ENCODE measurements around the gene TASOR2.

TASOR2 gene

GRCh38 chr10:5656737-5657579 is 27.7 kb upstream of the TASOR2 start:
- DNase-seq (ENCODE audit: low spot score): no peak

GRCh38 chr10:5658871-5659618 is 25.6 kb upstream of the TASOR2 start:
- DNase-seq (ENCODE audit: low spot score): no peak

GRCh38 chr10:5659702-5660528 is 24.7 kb upstream of the TASOR2 start:
- DNase-seq (ENCODE audit: low spot score): peak; percentile 84

DNA sequence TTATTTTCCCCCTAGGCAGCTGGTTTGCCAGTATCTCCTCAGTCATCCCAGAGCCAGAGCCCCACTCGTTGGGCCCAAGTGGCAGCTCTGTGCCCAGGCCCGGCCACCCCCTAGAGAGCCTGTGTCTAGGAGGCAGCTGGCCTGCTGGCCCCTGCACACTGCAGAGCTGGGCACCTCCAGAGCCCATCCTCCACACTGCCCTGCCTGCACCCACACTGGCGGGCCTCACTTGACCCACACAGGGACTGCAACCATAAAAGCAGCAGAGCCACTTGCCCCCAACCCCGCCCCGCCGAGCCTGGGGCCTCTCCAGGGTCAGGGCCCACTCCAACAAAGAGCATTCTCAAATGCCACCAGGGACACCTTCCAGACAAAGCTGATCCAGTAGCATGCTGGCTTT is 23.6 kb upstream of the TASOR2 start:
- no peak for DNase-seq (ENCODE audit: low spot score)

- DNase-seq (ENCODE audit: low spot score): no peak
These were observed 21.7 kb upstream of the TASOR2 start for GRCh38 chr10:5662708-5663579.

DNA sequence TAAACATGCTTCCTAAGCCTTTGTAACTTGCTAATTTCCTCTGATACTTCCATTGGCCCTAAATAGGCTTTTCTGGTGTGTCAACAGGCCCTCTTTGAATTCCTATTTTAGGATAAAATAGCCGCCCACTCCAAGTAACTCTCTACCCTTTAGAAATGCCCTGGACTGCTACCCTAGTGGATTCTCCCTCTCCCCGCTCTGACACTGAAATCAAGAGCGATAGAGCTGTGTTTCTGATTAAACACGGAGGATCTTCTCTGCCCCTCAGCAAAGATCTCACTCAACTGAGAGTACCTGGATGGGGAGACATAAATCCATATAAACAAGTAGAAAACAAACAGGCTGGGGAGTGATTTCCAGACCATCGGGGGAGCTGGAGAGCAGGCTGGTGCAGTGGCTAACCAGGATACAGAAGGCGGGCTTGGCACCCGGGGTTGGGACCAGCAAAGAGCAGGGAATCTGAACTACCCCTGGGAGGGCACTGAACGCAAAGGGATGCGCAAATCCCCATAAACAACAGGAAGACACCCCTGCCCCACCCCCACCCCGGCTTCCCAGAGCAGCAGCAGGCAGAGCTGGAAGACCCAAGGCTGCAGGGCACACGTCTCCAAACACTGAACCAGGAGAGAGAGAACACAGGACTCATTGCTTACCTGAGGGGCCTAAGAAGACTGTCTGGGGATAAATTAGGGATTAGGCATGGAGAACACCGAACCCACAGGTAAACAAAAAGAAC is 20.8 kb upstream of the TASOR2 start:
- DNase-seq (ENCODE audit: low spot score): no peak

DNA sequence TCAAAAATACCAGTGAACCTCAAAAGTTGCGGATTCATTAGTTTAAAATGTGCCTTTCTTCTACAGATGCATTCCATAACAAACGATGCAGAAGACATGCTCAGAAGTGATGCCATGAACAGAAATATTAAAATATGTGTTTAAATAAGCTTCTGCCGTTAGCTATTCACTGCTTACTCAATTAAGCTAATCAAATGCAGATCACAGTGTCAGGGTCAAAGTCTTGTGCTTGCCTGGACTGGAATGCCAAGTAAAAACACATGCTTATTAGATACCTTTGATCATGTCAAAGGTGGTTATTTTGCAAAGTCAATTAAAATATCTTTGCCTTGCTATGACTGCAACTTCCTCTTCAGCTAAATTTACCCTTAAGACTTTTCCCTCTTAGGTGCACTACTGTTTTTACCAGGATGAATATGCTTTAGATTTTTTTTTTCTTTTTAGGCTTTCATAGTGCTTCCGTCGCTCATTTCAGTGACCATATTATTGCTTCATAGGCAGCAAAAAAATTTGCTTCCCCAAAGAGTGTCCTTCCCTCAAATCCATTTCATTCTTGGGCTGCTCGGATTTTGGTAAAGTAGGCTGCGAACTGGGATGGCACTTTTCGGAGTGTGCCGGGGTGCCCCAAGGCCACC is 19.1 kb upstream of the TASOR2 start:
- no peak for DNase-seq (ENCODE audit: low spot score)

- peak; percentile 78 for DNase-seq (ENCODE audit: low spot score)
These were observed 18.4 kb upstream of the TASOR2 start, which contains the start of gene ASB13 for GRCh38 chr10:5666008-5666840. ASB13 (minus strand) TSS chr10:5666595; CDS start chr10:5666551, 44 bp downstream.

GRCh38 chr10:5666841-5667630 is 17.6 kb upstream of the TASOR2 start:
- DNase-seq (ENCODE audit: low spot score): no peak

DNA sequence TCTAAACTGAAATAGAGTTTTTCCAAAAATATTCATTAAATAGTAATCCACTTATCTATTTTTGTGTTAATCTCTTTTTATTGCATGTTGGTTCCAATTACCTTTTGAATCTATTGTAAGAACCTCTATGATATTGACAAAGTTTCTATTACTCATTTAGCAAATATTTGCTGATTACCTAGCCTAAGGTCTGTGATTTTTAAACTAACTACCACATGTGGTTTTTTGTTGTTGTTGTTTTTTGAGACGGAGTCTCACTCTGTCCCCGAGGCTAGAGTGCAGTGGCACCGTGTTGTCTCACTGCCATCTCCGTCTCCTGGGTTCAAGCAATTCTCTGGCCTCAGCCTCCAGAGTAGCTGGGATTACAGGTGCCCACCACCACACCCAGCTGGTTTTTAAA is 16.2 kb upstream of the TASOR2 start:
- DNase-seq (ENCODE audit: low spot score): no peak

GRCh38 chr10:5669604-5670003 is 15.0 kb upstream of the TASOR2 start:
- no peak for DNase-seq (ENCODE audit: low spot score)

DNA sequence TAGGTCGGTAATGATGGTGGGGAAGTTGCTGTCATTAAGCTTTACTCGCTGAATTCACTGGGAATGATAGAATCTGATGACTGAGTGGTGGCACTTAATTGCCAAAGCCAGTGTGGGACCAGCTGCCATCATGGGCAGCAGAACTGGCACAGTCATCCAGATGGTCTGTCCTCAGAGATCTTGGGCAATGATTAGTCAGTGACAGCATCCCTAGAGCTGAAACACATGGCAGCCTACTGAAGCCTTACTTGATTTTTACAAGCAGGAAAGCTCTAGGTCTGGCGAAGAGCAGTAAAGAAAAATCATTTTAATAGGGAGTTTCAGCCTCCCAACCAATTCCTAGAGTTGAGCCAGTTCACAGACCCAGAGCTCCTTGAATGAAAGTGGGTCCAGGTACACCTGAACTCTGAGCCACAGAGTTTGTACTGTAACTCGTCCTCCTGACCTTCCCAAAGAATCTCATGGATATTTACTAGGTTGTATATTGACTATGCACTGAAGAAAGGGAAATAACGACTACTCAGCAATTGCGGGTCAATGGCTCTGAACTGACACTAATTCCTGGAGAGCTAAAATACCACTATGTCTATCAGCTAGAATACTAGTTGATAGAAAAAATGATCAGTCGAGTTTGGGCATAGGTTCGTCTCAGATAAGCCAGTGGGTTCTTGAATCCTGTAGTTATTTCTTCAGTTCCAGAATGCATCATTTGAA is 13.8 kb upstream of the TASOR2 start:
- no peak for DNase-seq (ENCODE audit: low spot score)

GRCh38 chr10:5678397-5679036 is 6.1 kb upstream of the TASOR2 start:
- no peak for DNase-seq (ENCODE audit: low spot score)

- DNase-seq (ENCODE audit: low spot score): no peak
These were observed 5.6 kb upstream of the TASOR2 start for GRCh38 chr10:5679037-5679435.

GRCh38 chr10:5679606-5680005 is 5.0 kb upstream of the TASOR2 start:
- peak; percentile 48 for DNase-seq (ENCODE audit: low spot score)

GRCh38 chr10:5681930-5682329 is 2.7 kb upstream of the TASOR2 start:
- no peak for DNase-seq (ENCODE audit: low spot score)

DNA sequence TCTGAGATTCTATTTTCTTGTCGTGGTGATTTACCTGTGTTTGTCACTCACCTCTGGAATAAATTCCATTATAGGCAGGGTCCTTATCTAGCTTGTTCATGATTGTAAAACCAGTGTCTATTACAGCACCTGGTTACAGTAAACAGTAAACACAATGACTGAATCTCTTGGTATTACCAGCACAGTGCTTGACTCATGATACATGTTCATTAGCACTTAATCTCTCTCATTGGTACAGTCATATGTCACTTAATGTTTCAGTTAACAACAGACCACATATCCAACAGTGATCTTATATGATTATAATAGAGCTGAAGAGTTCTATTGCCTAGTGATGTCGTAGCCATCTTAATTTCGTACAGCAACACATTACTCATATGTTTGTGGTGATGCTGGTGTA is 1.6 kb upstream of the TASOR2 start:
- DNase-seq (ENCODE audit: low spot score): no peak

Measured in AG08395 (cell line).